Parathyroid adenoma (tissue), 2 donors: ENCODE results near the gene SUB1.

Experiments
- H2AFZ ChIP-seq: fragments of 300-600 bp; sonication (generic); one replicate; pipeline ENCODE4 v1.7.0; 2017; ENCODE audit warnings: antibody characterized with exemption, mild to moderate bottlenecking
- H3K27ac ChIP-seq: fragments of 300-600 bp; sonication (generic); one replicate; pipeline ENCODE4 v1.7.0; 2017
- H3K27me3 ChIP-seq: fragments of 300-600 bp; sonication (generic); one replicate; pipeline ENCODE4 v1.7.0; 2017; ENCODE audit warnings: low read length; ENCODE audit not compliant: control insufficient read depth, insufficient read depth
- H3K36me3 ChIP-seq: fragments of 300-600 bp; sonication (generic); one replicate; pipeline ENCODE4 v1.7.0; 2017; ENCODE audit warnings: low read length; ENCODE audit not compliant: control insufficient read depth, insufficient read depth
- H3K4me1 ChIP-seq: fragments of 300-600 bp; sonication (generic); one replicate; pipeline ENCODE4 v1.7.0; 2017; ENCODE audit warnings: control low read depth
- H3K4me2 ChIP-seq: fragments of 300-600 bp; sonication (generic); one replicate; pipeline ENCODE4 v1.7.0; 2017; ENCODE audit warnings: low read length
- H3K4me3 ChIP-seq: fragments of 300-600 bp; sonication (generic); one replicate; pipeline ENCODE4 v1.7.0; 2017; ENCODE audit warnings: low read depth, low read length
- H3K79me2 ChIP-seq: fragments of 300-600 bp; sonication (generic); one replicate; pipeline ENCODE4 v1.7.0; 2017; ENCODE audit warnings: control low read depth
- H3K9ac ChIP-seq: fragments of 300-600 bp; sonication (generic); one replicate; pipeline ENCODE4 v1.7.0; 2017; ENCODE audit warnings: mild to moderate bottlenecking
- H3K9me3 ChIP-seq: fragments of 300-600 bp; sonication (generic); one replicate; pipeline ENCODE4 v1.7.0; 2017; ENCODE audit warnings: low read length; ENCODE audit not compliant: control insufficient read depth
- TF ChIP-seq, protein P1 (sequence below): fragments of 300-600 bp; sonication (generic); IDR thresholded peaks from one replicate; pipeline ENCODE4 v1.7.0; 2017; ENCODE audit warnings: antibody characterized with exemption, mild to moderate bottlenecking
- donor health status: primary hyperparathyroidism.

SUB1 gene

GRCh38 chr5:32574540-32575175 is 10.7 kb upstream of the SUB1 start:
- Histone ChIP-seq H3K9me3 (no peaks in the 10 kb centered on the region), H3K27me3 (no peaks in the 10 kb centered on the region), H3K4me1 (no peaks in the 10 kb centered on the region), H3K4me2 (no peak overlapping the region), H3K36me3 (no peaks in the 10 kb centered on the region), H3K27ac (no peak overlapping the region), H2AFZ (no peak overlapping the region), H3K4me3 (no peak overlapping the region), H3K9ac (no peak overlapping the region), H3K79me2 (no peaks in the 10 kb centered on the region)
- TF ChIP-seq, protein P1, sequence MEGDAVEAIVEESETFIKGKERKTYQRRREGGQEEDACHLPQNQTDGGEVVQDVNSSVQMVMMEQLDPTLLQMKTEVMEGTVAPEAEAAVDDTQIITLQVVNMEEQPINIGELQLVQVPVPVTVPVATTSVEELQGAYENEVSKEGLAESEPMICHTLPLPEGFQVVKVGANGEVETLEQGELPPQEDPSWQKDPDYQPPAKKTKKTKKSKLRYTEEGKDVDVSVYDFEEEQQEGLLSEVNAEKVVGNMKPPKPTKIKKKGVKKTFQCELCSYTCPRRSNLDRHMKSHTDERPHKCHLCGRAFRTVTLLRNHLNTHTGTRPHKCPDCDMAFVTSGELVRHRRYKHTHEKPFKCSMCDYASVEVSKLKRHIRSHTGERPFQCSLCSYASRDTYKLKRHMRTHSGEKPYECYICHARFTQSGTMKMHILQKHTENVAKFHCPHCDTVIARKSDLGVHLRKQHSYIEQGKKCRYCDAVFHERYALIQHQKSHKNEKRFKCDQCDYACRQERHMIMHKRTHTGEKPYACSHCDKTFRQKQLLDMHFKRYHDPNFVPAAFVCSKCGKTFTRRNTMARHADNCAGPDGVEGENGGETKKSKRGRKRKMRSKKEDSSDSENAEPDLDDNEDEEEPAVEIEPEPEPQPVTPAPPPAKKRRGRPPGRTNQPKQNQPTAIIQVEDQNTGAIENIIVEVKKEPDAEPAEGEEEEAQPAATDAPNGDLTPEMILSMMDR: no peak

GRCh38 chr5:32578363-32578762 is 7.0 kb upstream of the SUB1 start:
- no peaks in the 10 kb centered on the region for H3K9me3 ChIP-seq
- no peak overlapping the region for H3K4me3 ChIP-seq
- H3K36me3 ChIP-seq: no peaks in the 10 kb centered on the region
- H3K79me2 ChIP-seq: no peaks in the 10 kb centered on the region
- H3K27me3 ChIP-seq: no peaks in the 10 kb centered on the region
- H3K9ac ChIP-seq: no peak overlapping the region
- TF ChIP-seq, protein P1: no peak
- H3K27ac ChIP-seq: no peak overlapping the region
- no peaks in the 10 kb centered on the region for H3K4me1 ChIP-seq
- no peak overlapping the region for H2AFZ ChIP-seq
- no peak overlapping the region for H3K4me2 ChIP-seq

- H3K4me1 ChIP-seq: no peaks in the 10 kb centered on the region
- H3K9me3 ChIP-seq: no peaks in the 10 kb centered on the region
- no peak overlapping the region for H3K4me3 ChIP-seq
- no peak overlapping the region for H2AFZ ChIP-seq
- no peak overlapping the region for H3K9ac ChIP-seq
- no peaks in the 10 kb centered on the region for H3K36me3 ChIP-seq
- no peak overlapping the region for H3K4me2 ChIP-seq
- no peaks in the 10 kb centered on the region for H3K79me2 ChIP-seq
- no peak overlapping the region for H3K27ac ChIP-seq
- TF ChIP-seq, protein P1: no peak
- no peaks in the 10 kb centered on the region for H3K27me3 ChIP-seq
Measured at GRCh38 chr5:32578764-32579163, 6.6 kb upstream of the SUB1 start.

DNA sequence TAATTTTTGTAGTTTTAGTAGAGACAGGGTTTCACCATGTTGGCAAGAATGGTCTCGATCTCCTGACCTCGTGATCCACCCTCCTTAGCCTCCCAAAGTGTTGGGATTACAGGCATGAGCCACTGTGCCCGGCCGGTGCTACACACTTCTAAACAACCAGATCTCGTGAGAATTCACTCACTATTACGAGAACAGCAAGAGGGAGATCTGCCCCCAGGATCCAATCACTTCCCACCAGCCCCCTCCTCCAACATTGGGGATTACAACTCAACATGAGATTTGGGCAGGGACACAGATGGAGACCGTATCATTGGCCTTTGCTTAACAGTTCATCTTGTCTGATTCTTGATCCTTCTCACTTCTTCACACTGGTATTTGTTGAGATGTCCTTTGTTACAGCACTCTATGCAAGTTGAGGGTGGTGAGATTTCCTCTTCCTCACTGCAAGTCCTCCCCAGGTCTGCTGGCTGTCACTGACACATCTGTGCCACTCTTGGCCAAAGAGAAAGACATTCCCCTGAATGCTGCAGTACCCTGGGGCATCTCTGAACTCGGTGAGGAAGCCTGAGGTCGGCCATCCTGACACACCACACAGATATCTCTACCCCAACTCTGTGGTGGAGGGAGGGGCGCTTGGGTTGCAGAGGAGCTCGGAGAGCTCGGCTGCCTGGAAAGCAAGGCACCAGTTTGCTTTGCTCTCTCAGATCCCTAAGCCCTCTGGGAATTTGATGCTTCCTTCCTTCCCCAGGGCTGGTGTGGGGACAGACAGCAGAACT is 4.2 kb upstream of the SUB1 start:
- Histone ChIP-seq H3K4me2 (no peak overlapping the region), H3K4me3 (no peak overlapping the region), H3K9me3 (no peaks in the 10 kb centered on the region), H3K27ac (no peak overlapping the region), H2AFZ (no peak overlapping the region), H3K4me1 (no peaks in the 10 kb centered on the region), H3K79me2 (peaks cover 2% of the 10 kb centered on the region), H3K9ac (no peak overlapping the region), H3K27me3 (no peaks in the 10 kb centered on the region), H3K36me3 (no peaks in the 10 kb centered on the region)
- TF ChIP-seq, protein P1: no peak
